NCI-H69 (cell line): ENCODE data around the gene PTPRN2.
A peak's percentile ranks its signal among the peaks of the same experiment; 100 is the strongest.
"Not testable (repeated sequence)": the region's sequence is repeated elsewhere in the genome, so short reads cannot be mapped to it uniquely, and the experiment has no call there.

Experiments
- DNase-seq: peaks from one replicate; lab custom pipeline; 2025; lab: John Stamatoyannopoulos, UW

PTPRN2 gene

GRCh38 chr7:157517782-157518513 is 1069.7 kb downstream of the PTPRN2 start:
- DNase-seq: no peak

- no peak for DNase-seq
Observed at GRCh38 chr7:157516911-157517781, 1070.5 kb downstream of the PTPRN2 start.

GRCh38 chr7:157516311-157516710 is 1071.3 kb downstream of the PTPRN2 start:
- no peak for DNase-seq

GRCh38 chr7:157515342-157516041 is 1072.1 kb downstream of the PTPRN2 start:
- no peak for DNase-seq

GRCh38 chr7:157514746-157515145 is 1072.9 kb downstream of the PTPRN2 start:
- DNase-seq: no peak

- no peak for DNase-seq
Observed at GRCh38 chr7:157514306-157514705, 1073.3 kb downstream of the PTPRN2 start.

- DNase-seq: no peak
Observed at GRCh38 chr7:157513682-157514081, 1073.9 kb downstream of the PTPRN2 start.

GRCh38 chr7:157513162-157513621 is 1074.4 kb downstream of the PTPRN2 start:
- DNase-seq: no peak

- no peak for DNase-seq
Observed at GRCh38 chr7:157509226-157509625, 1078.4 kb downstream of the PTPRN2 start.

- no peak for DNase-seq
Observed at GRCh38 chr7:157508477-157508881, 1079.1 kb downstream of the PTPRN2 start.

GRCh38 chr7:157507987-157508386 is 1079.6 kb downstream of the PTPRN2 start:
- peak; percentile 73 for DNase-seq

- no peak for DNase-seq
Observed at GRCh38 chr7:157506268-157506667, 1081.4 kb downstream of the PTPRN2 start.

GRCh38 chr7:157505646-157506045 is 1082.0 kb downstream of the PTPRN2 start:
- DNase-seq: no peak

- DNase-seq: no peak
Observed at GRCh38 chr7:157503229-157503628, 1084.4 kb downstream of the PTPRN2 start.

GRCh38 chr7:157502701-157503111 is 1084.9 kb downstream of the PTPRN2 start:
- no peak for DNase-seq

- no peak for DNase-seq
Observed at GRCh38 chr7:157501581-157501980, 1086.0 kb downstream of the PTPRN2 start.

GRCh38 chr7:157500989-157501540 is 1086.6 kb downstream of the PTPRN2 start:
- not testable (repeated sequence) for DNase-seq

- DNase-seq: no peak
Observed at GRCh38 chr7:157500171-157500960, 1087.3 kb downstream of the PTPRN2 start.

GRCh38 chr7:157499835-157500153 is 1087.8 kb downstream of the PTPRN2 start:
- no peak for DNase-seq

GRCh38 chr7:157499121-157499834 is 1088.3 kb downstream of the PTPRN2 start:
- no peak for DNase-seq

GRCh38 chr7:157498657-157499056 is 1089.0 kb downstream of the PTPRN2 start:
- DNase-seq: no peak
